Lower leg skin (tissue), 4 donors: Measurements from ENCODE around the gene NECAB2. TPM values are rescaled to one million over a fixed set of nuclear protein-coding genes. Genes with fewer than 3 reads are reported as not detected.

Source experiments
- DNase-seq, 2 donors: peaks; one replicate each; pipeline ENCODE4 v3.0.0-alpha.2; 2019; ENCODE audit warnings: low spot score in 2 of 2
- H3K4me3 ChIP-seq: fragments of 200-600 bp; sonication (generic); 2 replicates; pipeline ENCODE4 v1.5.1; 2017; ENCODE audit warnings: mild to moderate bottlenecking, low read depth; ENCODE audit not compliant: poor library complexity, severe bottlenecking
- POLR2A ChIP-seq, 2 donors: fragments of 450-650 bp; IDR thresholded peaks; one replicate each; pipeline ENCODE4 v1.6.1; 2016 to 2017; ENCODE audit warnings: antibody characterized with exemption in 2 of 2, mild to moderate bottlenecking in 1 of 2, moderate library complexity in 1 of 2
- WGBS, 2 donors: methylation state at CpG; one replicate each; pipeline ENCODE4 v1.1.5; 2018; 5-methylcytosine and 5-hydroxymethylcytosine counted together
- intact Hi-C: fragments of 100-400 bp; cut with DNase I; formaldehyde crosslinking; loops from one replicate; pipeline ENCODE4 v1.15.0; 2023; ENCODE audit warnings: low total_unique reads
- total RNA-seq, 4 donors: library from RNA; depleted of rRNA; stranded (reverse); fragments of >200 nt; gene quantifications; one replicate each; pipeline ENCODE4 v1.1.0, GENCODE V29; 2016
- TF ChIP-seq, protein P1 (sequence below), 3 donors: fragments of 450-650 bp; IDR thresholded peaks; one replicate each; pipeline ENCODE4 v1.5.1; 2016; ENCODE audit warnings: antibody characterized with exemption in 3 of 3, mild to moderate bottlenecking in 3 of 3, moderate library complexity in 2 of 3

The NECAB2 gene
- total RNA-seq, 4 donors from 2014 or later: not detected

DNA sequence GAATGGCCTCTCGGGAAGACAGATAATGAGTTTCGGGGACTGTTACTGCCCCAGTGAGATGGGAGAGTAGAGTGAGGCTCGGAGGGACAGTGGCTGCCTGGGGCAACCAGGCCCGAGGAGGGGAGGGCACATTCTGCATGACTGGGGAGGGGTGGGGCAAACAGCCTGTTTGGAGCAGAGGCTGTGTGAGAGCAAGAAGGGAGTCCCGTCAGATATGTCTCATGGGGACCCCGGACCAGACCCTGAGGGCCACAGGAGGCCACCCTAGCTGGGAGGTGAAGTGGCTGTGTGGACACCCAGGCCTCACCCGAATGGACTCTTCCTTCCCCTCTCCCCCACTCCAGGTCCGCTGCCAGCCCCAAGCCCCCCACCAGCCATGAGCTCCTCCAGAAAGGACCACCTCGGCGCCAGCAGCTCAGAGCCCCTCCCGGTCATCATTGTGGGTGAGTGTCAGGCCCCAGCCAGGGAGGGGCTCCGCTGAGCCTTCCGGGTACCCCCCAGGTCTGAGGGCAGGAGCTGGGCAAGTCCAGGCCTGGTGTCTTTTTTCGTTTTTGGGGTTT lies 10.7 kb upstream of the NECAB2 start:
- intact Hi-C loops: loop anchor here (5.0 to 10.0 kb wide), 2 partner anchors 107 to 130 kb away; no protein-coding TSS in a partner anchor
- no peak for TF ChIP-seq POLR2A (IDR thresholded peaks at IDR 0.05)
- TF ChIP-seq, protein P1, sequence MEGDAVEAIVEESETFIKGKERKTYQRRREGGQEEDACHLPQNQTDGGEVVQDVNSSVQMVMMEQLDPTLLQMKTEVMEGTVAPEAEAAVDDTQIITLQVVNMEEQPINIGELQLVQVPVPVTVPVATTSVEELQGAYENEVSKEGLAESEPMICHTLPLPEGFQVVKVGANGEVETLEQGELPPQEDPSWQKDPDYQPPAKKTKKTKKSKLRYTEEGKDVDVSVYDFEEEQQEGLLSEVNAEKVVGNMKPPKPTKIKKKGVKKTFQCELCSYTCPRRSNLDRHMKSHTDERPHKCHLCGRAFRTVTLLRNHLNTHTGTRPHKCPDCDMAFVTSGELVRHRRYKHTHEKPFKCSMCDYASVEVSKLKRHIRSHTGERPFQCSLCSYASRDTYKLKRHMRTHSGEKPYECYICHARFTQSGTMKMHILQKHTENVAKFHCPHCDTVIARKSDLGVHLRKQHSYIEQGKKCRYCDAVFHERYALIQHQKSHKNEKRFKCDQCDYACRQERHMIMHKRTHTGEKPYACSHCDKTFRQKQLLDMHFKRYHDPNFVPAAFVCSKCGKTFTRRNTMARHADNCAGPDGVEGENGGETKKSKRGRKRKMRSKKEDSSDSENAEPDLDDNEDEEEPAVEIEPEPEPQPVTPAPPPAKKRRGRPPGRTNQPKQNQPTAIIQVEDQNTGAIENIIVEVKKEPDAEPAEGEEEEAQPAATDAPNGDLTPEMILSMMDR (IDR thresholded peaks at IDR 0.05): no peak
- no peak for DNase-seq
- no peak overlapping the region for H3K4me3 ChIP-seq
- WGBS, 2 donors: 88 to 91% methylated on average over 14 of the region's 14 CpGs

GRCh38 chr16:83958137-83958845 lies 9.8 kb upstream of the NECAB2 start:
- intact Hi-C loops: loop anchor here (5.0 to 10.0 kb wide), 2 partner anchors 107 to 131 kb away; no protein-coding TSS in a partner anchor
- TF ChIP-seq, protein P1 (IDR thresholded peaks at IDR 0.05): no peak
- no peak for TF ChIP-seq POLR2A (IDR thresholded peaks at IDR 0.05)
- no peak for DNase-seq
- H3K4me3 ChIP-seq: no peak overlapping the region
- 84% methylated on average over 21 of the region's 21 CpGs for WGBS, 2 donors

DNA sequence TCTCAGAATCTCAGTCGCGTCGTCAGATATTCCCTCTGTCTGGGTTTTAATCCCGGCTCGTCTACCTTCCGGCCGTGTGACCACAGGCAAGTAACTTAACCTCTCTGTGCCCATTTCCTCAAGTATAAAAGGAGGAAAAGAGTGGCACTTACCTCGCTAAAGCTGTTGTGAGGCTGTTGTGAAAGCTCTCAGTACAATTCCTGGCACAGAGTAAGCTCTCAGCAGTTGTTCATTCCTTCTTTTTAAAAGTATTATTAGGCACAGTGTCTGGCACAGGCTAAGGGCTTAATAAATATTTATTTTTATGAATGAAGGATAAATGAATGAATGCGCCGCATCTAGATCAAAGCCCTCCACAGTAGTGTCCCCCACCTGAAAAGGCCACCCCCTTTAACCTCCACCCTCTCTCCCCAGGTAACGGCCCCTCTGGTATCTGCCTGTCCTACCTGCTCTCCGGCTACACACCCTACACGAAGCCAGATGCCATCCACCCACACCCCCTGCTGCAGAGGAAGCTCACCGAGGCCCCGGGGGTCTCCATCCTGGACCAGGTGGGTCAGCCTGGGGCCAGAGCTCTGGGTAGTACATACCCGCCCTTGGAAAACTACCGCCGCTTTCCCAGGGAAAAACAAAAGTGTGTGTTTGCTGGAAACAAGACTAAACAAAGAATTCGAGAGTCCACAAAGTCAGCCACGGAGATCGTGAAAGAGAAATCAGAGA lies 9.0 kb upstream of the NECAB2 start:
- 76 to 80% methylated on average over 21 of the region's 21 CpGs for WGBS, 2 donors
- no peak for DNase-seq
- no peak for TF ChIP-seq POLR2A (IDR thresholded peaks at IDR 0.05)
- TF ChIP-seq, protein P1 (IDR thresholded peaks at IDR 0.05): no peak
- intact Hi-C loops: loop anchor here (5.0 to 10.0 kb wide), 2 partner anchors 106 to 132 kb away; no protein-coding TSS in a partner anchor
- H3K4me3 ChIP-seq: no peak overlapping the region

DNA sequence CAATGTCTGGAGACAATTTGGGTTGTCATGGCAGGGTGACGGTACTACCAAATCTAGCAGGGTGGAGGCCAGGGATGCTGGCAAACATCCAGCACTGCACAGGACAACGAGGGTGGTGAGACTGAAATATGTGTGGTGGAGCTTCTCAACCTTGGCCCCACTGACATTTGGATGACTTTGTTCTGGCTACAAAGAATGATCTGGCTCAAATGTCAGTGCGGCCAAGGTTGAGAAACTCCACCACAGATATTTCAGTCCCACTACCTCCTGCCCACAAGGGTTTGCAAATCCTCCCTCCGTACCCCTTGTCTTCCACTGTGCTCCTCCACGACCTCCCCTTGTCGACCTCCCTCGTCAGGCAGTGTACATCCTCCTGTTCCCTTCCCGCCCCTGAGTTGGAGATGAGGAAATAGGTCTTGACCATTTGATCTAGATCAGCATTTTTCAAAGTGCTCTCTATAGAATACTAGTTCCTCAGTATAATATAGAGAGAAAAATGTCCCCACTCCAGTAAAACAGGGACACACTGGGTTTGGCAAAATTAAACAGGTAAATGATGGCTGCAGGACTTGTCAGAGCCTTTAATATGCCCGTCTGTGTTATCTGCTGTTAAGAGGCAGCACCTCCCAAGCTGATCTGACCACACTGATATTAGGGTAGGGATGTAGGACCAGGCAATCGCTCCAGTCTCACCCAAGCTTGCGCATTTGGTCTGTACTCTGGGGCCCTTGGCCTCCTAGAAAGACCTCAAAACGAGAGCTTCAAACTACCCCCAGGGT lies 8.2 kb upstream of the NECAB2 start:
- WGBS, 2 donors: 84 to 87% methylated on average over 12 of the region's 12 CpGs
- TF ChIP-seq POLR2A (IDR thresholded peaks at IDR 0.05): no peak
- TF ChIP-seq, protein P1 (IDR thresholded peaks at IDR 0.05): no peak
- H3K4me3 ChIP-seq: no peak overlapping the region
- DNase-seq: no peak
- intact Hi-C loops: loop anchor here (5.0 to 10.0 kb wide), 2 partner anchors 105 to 133 kb away; no protein-coding TSS in a partner anchor

DNA sequence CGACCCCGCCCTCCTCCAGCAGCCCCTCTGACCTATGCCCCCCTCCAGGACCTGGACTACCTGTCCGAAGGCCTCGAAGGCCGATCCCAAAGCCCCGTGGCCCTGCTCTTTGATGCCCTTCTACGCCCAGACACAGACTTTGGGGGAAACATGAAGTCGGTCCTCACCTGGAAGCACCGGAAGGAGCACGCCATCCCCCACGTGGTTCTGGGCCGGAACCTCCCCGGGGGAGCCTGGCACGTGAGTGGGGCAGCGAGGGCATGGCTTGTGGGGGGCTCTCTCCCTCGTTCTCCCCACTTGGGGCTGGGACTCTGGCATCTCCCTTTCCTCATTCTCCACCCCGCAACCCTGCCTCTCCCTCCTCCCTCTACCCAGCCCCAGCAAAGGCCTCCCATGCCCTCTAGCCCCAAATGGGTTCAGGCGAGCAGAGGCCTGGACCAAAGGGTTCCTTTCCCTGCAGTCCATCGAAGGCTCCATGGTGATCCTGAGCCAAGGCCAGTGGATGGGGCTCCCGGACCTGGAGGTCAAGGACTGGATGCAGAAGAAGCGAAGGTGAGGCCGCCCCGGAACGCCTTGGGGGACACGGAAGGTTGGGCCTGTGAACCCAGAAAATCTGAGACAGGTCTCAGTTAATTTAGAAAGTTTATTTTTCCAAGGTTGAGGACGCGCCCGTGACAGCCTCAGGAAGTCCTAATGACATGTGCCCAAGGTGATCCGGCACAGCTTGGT lies 7.4 kb upstream of the NECAB2 start:
- 92% methylated on average over 26 to 29 of the region's 29 CpGs for WGBS, 2 donors
- intact Hi-C loops: no loop called here
- H3K4me3 ChIP-seq: no peak overlapping the region
- TF ChIP-seq, protein P1 (IDR thresholded peaks at IDR 0.05): no peak
- TF ChIP-seq POLR2A (IDR thresholded peaks at IDR 0.05): no peak
- no peak for DNase-seq
